ENCODE measurements around the gene NHLRC4.
"Not testable (repeated sequence)": the region's sequence is repeated elsewhere in the genome, so short reads cannot be mapped to it uniquely, and the experiment has no call there.

GRCh38 chr16:597655-598054, 30.9 kb downstream of the NHLRC4 start:
- TF ChIP-seq YY1 (IDR thresholded peaks at IDR 0.05; ENCODE audit: insufficient read depth, insufficient read length); ZNF274 (IDR thresholded peaks at IDR 0.05; ENCODE audit: low read depth, low read length): not testable (repeated sequence)
